HUDEP-2 (cell line): Measurements from ENCODE around the gene HMX2.

ENCODE experiments used
- DNase-seq, 76 experiments: peaks; one replicate each; lab custom pipeline; 2025; ENCODE audit not compliant: unreplicated experiment in 76 of 76; lab: John Stamatoyannopoulos, UW

Gene HMX2

DNA sequence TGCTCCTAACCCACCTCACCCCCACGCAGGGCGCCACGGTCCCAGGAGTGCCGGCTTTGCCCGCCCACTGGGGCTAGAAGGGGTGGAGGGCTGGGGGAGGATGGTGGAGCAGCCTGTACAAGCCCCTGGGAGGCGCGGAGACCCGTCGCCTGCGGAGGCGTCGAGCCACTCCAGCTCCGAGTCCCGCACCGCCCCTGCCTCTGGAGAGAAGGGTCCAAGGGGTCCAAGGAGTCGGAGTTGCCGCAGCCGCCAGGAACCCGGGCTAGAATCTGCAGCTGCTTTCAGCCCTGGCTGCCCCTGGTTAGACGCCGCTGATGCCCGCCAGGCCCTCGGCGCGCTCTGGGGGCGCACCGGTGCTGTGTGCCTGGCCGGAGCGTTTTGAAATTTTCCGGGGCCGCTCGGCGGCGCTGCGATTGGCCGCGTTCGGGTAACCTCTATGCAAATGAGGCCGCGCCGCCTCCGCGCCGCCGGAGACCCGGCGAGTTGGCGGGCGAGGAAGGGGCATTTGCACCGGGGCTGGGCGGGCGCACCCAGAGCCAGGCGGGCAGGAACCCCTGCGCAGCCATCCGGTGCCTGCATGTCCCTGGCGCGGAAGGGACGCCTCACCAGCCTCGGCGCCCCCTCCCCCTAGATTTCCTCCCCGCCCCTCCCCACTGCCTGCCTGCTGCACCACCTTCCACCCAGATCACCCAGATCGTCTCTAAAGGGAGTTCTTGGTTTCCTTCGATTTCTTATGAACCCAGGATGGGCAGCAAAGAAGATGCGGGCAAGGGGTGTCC is at the start of gene HMX2:
HMX2 (plus strand) TSS at position 502 of the 779 bp plus-strand sequence; CDS start at position 745, 243 bp downstream.
- peak in 6 of 76 experiments; percentile 4 to 35 (median 16) for DNase-seq

DNA sequence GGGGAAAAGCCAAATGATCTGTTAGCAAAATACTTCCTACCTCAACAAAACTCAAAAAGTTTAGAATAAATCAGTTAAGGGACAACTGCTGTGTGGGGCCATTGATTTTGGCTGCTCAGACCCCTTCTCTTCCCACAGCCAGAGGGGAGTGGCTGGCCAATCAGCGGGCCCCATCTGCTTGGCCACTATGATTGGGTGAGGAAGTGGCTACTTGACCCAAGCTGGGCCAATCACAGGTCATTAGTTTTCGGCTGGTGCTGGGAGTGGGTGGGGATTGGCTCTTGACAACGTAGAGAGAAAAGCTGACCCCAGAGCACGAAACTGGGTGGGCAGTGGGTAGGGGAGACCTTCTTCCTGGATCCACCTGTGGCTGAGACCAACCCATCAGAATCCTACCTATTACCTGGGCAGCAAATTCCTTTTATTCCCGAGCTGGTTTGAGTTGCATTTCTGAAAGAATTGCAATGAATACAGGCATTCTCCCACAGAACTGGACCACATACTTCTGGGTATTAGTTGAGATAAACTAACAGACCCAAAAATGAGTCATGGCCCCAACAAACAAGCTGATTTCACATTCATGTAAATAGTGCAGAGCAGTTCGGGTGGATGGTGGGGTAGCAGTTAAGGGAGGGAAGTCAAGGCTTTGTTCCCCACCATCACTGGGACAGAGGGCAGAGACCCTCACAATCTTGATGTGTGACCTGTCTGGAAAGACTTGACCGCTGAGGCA is 47.7 kb upstream of the HMX2 start:
- peak in 2 of 76 experiments; percentile 0 to 1 for DNase-seq

GRCh38 chr10:123101872-123102271 is 46.1 kb upstream of the HMX2 start:
- DNase-seq: no peak

DNA sequence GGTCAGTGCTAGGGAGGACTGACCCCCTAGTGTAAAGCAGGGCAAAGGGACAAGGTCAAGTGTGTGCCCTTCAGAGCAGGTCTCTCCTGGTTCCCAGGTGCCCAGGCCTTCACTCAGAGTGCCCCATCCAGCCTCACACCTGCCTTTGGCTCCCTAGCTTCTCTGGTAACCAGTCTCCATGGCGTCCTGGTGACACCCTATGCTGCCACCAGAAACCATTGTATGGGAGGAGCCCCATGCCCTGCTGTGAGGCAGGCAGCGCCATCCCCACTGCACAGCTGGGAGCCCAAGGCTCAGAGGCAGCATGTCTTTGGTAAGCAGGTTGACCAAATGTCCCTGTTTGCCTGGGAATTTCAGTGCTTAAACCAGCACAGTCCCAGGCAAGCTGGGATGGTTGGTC is 45.3 kb upstream of the HMX2 start:
- no peak for DNase-seq

GRCh38 chr10:123103944-123104343 is 44.0 kb upstream of the HMX2 start:
- no peak for DNase-seq

GRCh38 chr10:123109466-123109865 is 38.5 kb upstream of the HMX2 start:
- no peak for DNase-seq

- no peak for DNase-seq
These were observed 30.1 kb upstream of the HMX2 start for GRCh38 chr10:123117644-123118417.

- DNase-seq: no peak
These were observed 28.9 kb upstream of the HMX2 start for GRCh38 chr10:123119081-123119480.

DNA sequence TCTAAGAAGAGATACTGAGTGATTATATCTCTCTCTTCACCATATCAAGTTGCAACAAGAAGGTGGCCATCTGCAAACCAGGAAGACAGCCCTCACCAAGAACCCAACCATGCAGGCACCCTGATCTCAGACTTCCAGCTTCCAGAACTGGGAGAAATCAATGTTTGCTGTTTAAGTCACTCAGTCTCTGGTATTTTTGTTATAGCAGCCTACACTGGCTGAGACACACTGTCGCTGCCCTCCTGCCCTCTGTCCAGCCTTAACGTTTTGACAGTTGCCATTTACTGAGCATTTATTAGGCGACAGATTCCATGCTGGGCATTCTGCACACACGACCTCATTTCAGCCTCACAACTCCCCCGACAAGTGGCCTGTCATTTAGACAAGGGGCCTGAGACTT is 21.7 kb upstream of the HMX2 start:
- no peak for DNase-seq

GRCh38 chr10:123129618-123130271 is 18.2 kb upstream of the HMX2 start:
- no peak for DNase-seq

GRCh38 chr10:123132576-123133477 is 15.1 kb upstream of the HMX2 start:
- peak in 72 of 76 experiments; percentile 17 to 86 (median 65) for DNase-seq

DNA sequence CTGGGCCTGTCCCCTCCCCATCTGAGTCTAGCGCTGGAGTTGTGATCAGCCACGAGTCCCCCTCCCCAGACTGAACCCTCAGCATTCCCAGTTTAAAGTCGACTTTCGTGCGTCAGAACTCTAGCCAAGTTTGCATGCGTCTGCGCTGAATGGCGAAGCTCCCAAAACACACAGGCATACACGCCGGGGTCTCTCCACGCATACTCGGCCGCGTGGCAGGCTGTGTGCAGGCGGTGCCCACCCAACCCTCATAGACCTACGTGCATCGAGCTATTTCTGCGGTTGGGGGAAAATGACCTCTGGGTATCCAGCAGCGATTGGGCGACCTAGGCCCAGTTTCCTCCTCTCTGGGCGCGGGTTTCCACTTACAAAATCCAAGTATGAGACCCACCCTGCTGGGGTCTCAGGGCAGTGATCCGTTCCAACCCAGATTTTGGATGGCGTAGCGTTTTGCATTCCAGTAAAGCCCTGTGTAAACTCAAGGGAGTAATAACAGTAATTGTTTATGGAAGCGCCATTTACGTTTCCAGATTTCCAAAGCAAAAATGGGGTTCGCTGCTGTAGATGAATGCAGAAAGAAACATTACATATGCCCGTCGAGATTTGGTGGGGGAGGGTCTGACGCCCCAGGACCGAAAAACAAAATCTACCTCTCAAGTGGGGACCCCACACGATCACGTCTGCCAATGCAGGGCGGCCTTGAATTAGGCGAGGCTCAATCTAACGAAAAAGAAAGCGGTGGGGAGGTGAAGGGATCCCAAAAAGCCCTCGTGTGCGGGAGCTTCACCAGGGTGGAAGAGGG is 14.2 kb upstream of the HMX2 start:
- DNase-seq: no peak

DNA sequence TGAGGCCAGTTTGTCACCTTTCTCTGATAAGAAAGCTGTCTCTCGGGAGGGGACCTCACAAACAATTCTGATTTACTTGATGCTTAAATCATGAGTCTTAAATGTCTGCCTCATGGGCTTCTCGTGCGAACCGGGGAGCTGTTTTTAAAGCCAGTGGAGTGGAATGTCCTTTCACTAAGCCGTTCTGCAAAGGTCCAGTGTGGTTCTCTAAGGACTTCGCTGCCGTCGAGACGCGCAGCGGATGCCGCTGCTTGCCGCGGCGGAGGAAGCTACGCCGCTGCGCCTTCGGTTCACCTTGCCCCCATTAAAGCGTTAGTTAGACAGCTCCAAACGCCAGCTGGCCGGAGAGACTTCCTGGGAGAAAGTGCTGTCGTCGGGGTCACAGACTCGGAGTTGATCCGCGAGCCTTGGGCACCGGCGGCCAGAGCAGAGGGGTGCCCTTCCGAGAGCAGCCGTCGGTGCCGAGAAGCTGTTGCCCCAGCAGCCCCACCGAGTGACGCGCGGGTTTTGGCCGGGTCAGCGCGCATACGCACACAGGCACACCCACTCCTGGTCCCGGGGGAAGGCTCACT is 13.5 kb upstream of the HMX2 start:
- DNase-seq: no peak

DNA sequence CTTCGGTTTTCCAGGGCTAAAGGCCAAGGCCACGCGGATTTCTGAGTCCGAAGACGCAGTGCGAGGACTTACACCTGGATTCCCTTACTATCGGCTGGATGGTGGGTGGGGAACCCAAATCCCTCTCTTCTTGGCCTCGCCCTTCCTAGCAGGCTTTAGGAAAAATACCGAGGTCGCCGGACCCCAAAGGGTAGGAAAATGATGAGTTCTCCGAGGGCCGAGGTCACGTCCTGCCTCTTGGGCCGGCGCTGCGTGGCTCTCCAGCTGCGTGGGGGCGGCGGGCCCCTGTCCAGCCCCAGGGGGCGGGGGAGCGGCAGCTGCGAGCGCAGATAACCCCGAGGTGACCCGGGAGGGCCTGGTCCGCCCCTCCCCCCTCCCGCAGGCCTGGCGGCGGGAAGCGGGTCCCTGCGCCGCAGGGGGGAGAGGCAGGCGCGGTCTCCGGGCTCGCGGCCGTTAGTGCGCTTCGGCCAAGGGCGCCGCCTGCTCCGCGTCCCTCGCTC is 13.0 kb upstream of the HMX2 start:
- peak in 4 of 76 experiments; percentile 10 to 55 (median 29) for DNase-seq

DNA sequence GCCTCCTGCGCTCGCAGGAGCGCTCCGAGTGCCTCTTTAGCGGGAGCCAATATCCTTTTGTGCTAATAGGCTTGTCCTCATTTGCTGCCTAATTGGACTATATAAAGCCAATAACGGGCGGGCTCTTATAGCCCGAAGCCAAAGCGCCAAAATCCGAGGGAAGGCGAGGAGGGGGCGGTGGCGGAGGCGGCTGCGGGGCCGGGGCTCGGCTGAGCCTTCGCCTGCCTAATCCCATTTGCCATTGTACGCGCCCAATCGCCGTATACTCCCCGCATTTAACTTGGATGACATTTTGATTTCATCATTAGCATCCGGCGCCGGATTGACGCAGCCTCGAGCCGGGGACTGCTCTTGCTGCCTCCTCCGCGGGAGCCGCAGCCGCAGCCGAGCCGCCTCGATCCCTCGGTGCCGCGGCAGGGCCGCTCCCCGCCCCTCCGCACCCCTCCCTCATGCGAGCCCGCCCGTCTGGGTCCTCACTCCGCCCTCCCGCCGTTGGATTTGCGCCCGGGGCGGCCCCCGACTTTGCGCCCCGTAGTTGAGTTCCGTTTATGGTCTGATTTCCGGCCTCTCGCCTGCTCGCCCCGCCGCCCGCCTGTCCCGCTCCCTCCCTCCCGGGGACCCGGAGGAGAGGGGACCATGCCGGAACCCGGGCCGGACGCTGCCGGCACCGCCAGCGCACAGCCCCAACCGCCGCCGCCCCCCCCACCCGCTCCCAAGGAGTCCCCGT is 12.4 kb upstream of the HMX2 start, which contains the start of gene HMX3:
HMX3 (plus strand) TSS at position 556 of the 727 bp plus-strand sequence; CDS start at position 637, 81 bp downstream.
- peak in 1 of 76 experiments; percentile 55 for DNase-seq

DNA sequence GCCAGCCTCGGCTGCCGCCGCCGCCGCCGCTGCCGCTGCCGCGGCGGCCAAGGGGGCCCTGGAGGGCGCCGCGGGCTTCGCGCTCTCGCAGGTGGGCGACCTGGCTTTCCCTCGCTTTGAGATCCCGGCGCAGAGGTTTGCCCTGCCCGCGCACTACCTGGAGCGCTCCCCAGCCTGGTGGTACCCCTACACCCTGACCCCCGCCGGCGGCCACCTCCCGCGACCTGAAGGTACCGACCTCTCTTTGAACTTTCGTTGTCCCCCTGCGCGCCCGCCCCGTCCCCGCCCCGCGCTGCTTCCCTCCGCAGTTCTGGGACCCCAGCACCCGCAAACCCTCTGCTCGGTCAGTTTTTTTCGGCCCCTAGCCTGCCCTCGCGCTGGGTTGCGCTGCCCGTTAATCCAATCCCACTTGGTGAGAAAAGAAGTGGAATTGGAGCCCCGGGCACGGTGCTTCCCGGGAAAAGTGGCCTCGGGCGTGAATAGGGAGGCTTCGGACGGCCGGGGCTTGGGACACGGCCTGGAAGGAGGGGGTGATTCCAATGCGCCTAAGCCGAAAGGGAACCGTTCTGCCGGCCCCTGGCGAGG is 11.6 kb upstream of the HMX2 start:
- DNase-seq: no peak
